Activated CD8-positive, alpha-beta T cell treated with anti-CD3 and anti-CD28 coated beads for 36 hours (primary cell): ENCODE data around the gene PPP2R2B. TPM values are rescaled to one million over a fixed set of nuclear protein-coding genes. Genes with fewer than 3 reads are reported as not detected.

Experiments used
- ATAC-seq: fragments of 200-7000 bp; cut with Tn5 transposase; one replicate; pipeline ENCODE4 v1.10.0; 2021; ENCODE audit warnings: mild to moderate bottlenecking, moderate library complexity
- CTCF ChIA-PET: fragments of 350-600 bp; sonication (Branson Sonifier 250); formaldehyde crosslinking; loops from one replicate; lab custom pipeline; 2021; ENCODE audit warnings: antibody characterized with exemption; lab: Charles Lee
- POLR2A ChIA-PET: fragments of 350-600 bp; sonication (Branson Sonifier 250); formaldehyde crosslinking; loops from one replicate; lab custom pipeline; 2021; ENCODE audit warnings: antibody characterized with exemption; lab: Charles Lee
- DNase-seq: peaks from one replicate; pipeline ENCODE4 v3.0.0-alpha.2; 2020
- H3K27ac Mint-ChIP-seq: one replicate; pipeline ENCODE4 v1.8.0; 2021; ENCODE audit warnings: mild to moderate bottlenecking, mixed read lengths
- H3K27me3 Mint-ChIP-seq: one replicate; pipeline ENCODE4 v1.8.0; 2021; ENCODE audit warnings: mixed read lengths
- H3K36me3 Mint-ChIP-seq: one replicate; pipeline ENCODE4 v1.8.0; 2021; ENCODE audit warnings: low read depth, mixed read lengths
- H3K4me1 Mint-ChIP-seq: one replicate; pipeline ENCODE4 v1.8.0; 2021; ENCODE audit warnings: low read depth, mixed read lengths
- H3K4me3 Mint-ChIP-seq: one replicate; pipeline ENCODE4 v1.8.0; 2021; ENCODE audit warnings: mild to moderate bottlenecking, moderate library complexity, mixed read lengths
- H3K9me3 Mint-ChIP-seq: one replicate; pipeline ENCODE4 v1.8.0; 2021; ENCODE audit warnings: mixed read lengths
- intact Hi-C: fragments of 100-400 bp; cut with micrococcal nuclease; formaldehyde crosslinking; loops from one replicate; pipeline ENCODE4 v1.10.0; 2022
- total RNA-seq, 2 experiments: library from RNA; stranded (reverse); gene quantifications; one replicate each; pipeline ENCODE4 v1.2.3, GENCODE V29; 2021
- TF ChIP-seq, protein P1 (sequence below): fragments of 200-600 bp; IDR thresholded peaks from one replicate; pipeline ENCODE4 v1.8.0; 2022; ENCODE audit warnings: antibody characterized with exemption, mild to moderate bottlenecking

Gene PPP2R2B
- total RNA-seq, result under 1 TPM; 0.56 to 0.65 TPM

DNA sequence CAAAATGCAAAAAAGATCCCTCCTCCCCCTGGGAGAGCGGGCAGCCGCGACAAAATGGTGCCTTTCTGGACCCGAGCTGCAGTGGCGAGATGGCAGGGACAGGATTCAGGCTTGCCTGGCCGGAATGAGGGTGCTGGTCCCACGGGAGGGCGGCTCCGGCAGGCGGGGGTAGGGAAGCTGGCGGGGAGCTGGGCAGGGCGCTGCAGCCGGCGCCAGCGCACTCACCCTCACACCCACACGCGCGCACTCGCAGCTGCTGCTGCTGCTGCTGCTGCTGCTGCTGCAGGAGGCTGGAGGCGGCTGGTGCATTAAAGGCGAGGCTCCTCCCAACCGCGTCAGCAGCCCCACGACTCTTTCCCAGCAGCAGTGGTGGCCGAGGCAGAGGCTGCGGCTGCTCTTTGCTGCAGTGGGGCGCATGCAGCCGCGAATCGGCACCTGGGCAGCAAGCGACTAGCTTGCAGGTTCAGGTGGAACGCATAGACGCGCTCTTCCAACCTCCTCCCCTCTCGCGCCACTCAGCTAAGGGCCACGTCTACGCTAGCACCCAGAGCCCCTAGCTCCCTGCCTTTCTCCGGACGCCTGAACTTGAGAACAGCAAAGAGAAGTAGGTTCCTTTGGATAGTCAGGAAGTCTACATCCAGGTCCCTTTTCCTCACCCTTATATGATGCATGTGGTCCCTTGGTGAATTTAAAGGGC is at the start of gene PPP2R2B:
Gene PPP2R2B, minus strand, starts transcription at position 282 of the 697 bp plus-strand sequence.
- Mint-ChIP-seq H3K4me1 (peaks cover 11% of the 10 kb centered on the region), H3K4me3 (peak within 1 kb of the TSS; percentile 76), H3K27ac (no peak within 1 kb of the TSS), H3K36me3 (no peaks in the 10 kb centered on the region), H3K27me3 (peaks cover 23% of the 10 kb centered on the region), H3K9me3 (no peaks in the 10 kb centered on the region)
- ChIA-PET POLR2A (no interaction called here), CTCF (interaction anchor here (1.7 kb wide), 1 partner anchor 217 kb away, joined by 6 read pairs; no protein-coding TSS in a partner anchor)
- intact Hi-C loops, result loop anchor here (10.0 kb wide), 1 partner anchor 84 kb away; no protein-coding TSS in a partner anchor
- TF ChIP-seq, protein P1, sequence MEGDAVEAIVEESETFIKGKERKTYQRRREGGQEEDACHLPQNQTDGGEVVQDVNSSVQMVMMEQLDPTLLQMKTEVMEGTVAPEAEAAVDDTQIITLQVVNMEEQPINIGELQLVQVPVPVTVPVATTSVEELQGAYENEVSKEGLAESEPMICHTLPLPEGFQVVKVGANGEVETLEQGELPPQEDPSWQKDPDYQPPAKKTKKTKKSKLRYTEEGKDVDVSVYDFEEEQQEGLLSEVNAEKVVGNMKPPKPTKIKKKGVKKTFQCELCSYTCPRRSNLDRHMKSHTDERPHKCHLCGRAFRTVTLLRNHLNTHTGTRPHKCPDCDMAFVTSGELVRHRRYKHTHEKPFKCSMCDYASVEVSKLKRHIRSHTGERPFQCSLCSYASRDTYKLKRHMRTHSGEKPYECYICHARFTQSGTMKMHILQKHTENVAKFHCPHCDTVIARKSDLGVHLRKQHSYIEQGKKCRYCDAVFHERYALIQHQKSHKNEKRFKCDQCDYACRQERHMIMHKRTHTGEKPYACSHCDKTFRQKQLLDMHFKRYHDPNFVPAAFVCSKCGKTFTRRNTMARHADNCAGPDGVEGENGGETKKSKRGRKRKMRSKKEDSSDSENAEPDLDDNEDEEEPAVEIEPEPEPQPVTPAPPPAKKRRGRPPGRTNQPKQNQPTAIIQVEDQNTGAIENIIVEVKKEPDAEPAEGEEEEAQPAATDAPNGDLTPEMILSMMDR, result no peak
- DNase-seq (peak; percentile 71), ATAC-seq (peak; percentile 83)

DNA sequence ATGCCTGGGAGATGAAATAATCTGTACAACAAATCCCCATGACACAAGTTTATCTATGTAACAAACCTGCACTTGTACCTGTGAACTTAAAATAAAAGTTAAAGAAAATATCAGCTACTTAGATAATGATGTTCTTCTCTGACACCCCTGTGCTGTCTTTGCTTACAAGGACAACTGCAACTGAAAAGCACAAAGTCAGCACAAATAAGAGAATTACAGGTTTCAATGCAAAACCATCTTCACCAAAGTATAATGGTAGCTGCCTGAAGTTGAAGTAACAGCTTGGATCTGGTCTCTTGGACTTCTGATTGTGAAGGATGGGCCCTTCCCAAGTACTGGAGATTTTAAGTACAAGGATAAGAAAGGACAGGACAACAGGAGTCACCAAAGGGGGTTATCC is 45.6 kb upstream of the PPP2R2B start:
- Mint-ChIP-seq H3K4me1 (no peaks in the 10 kb centered on the region), H3K27me3 (no peaks in the 10 kb centered on the region), H3K27ac (no peak overlapping the region), H3K36me3 (no peaks in the 10 kb centered on the region), H3K9me3 (no peaks in the 10 kb centered on the region), H3K4me3 (no peak overlapping the region)
- DNase-seq (no peak), ATAC-seq (no peak)
- CTCF ChIA-PET, result no interaction called here
- intact Hi-C loops, result no loop called here
- TF ChIP-seq, protein P1, result no peak
- POLR2A ChIA-PET, result no interaction called here

DNA sequence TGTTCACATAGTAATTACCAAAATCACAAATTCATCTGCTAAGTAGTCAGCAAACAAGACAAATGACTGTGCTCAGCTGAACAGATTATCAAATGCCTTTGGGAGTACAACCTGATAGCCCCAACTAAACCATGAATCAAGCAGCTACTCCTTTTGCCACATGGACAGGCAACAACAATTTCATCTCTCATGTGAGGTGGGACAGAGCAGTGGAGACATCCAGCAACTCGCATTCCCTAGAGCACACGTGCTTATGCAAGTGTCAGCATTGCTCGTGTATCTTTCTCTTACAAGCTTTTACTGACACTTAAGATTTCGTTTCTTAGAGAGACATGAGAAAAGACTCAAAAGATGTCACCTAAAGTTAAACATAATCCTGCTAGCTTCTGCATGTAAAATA is 42.7 kb upstream of the PPP2R2B start:
- ChIA-PET CTCF (no interaction called here), POLR2A (no interaction called here)
- ATAC-seq, result no peak
- intact Hi-C loops, result no loop called here
- H3K36me3 Mint-ChIP-seq, result no peaks in the 10 kb centered on the region
- TF ChIP-seq, protein P1, result no peak
- DNase-seq, result no peak
- H3K27ac Mint-ChIP-seq, result no peak overlapping the region
- no peak overlapping the region for H3K4me3 Mint-ChIP-seq
- no peaks in the 10 kb centered on the region for H3K27me3 Mint-ChIP-seq
- peaks cover 3% of the 10 kb centered on the region for H3K4me1 Mint-ChIP-seq
- H3K9me3 Mint-ChIP-seq, result peaks cover 3% of the 10 kb centered on the region

- intact Hi-C loops, result no loop called here
- H3K36me3 Mint-ChIP-seq, result no peaks in the 10 kb centered on the region
- H3K4me1 Mint-ChIP-seq, result peaks cover 11% of the 10 kb centered on the region
- ATAC-seq (no peak), DNase-seq (no peak)
- ChIA-PET POLR2A (no interaction called here), CTCF (interaction anchor here (1.1 kb wide), 1 partner anchor 17 kb away, joined by 3 read pairs; no protein-coding TSS in a partner anchor)
- peaks cover 6% of the 10 kb centered on the region for H3K9me3 Mint-ChIP-seq
- H3K27ac Mint-ChIP-seq, result no peak overlapping the region
- TF ChIP-seq, protein P1, result no peak
- no peaks in the 10 kb centered on the region for H3K27me3 Mint-ChIP-seq
- no peak overlapping the region for H3K4me3 Mint-ChIP-seq
Measured at GRCh38 chr5:146920351-146920881, 41.9 kb upstream of the PPP2R2B start.

GRCh38 chr5:146919304-146919703 is 40.7 kb upstream of the PPP2R2B start:
- ATAC-seq (no peak), DNase-seq (no peak)
- Mint-ChIP-seq H3K36me3 (no peaks in the 10 kb centered on the region), H3K4me1 (peaks cover 14% of the 10 kb centered on the region), H3K27ac (no peak overlapping the region), H3K9me3 (peaks cover 6% of the 10 kb centered on the region), H3K4me3 (no peak overlapping the region), H3K27me3 (no peaks in the 10 kb centered on the region)
- intact Hi-C loops, result no loop called here
- ChIA-PET POLR2A (no interaction called here), CTCF (interaction anchor here (1.1 kb wide), 3 partner anchors 18 to 386 kb away, joined by 3 read pairs; no protein-coding TSS in a partner anchor)
- TF ChIP-seq, protein P1, result no peak
